Measurements from ENCODE around the gene NR2F6. TPM values are rescaled to one million over a fixed set of nuclear protein-coding genes. Genes with fewer than 3 reads are reported as not detected.

Gene NR2F6
- total RNA-seq, 1 donor from 2014 or later, result 70.9 TPM

GRCh38 chr19:17202249-17202648 lies 43.5 kb downstream of the NR2F6 start:
- Mint-ChIP-seq H3K9me3 (no peaks in the 10 kb centered on the region), H3K4me1 (ENCODE audit: unreplicated experiment) (no peaks in the 10 kb centered on the region), H3K36me3 (peaks cover 23% of the 10 kb centered on the region), H3K4me3 (no peak overlapping the region), H3K27me3 (no peaks in the 10 kb centered on the region), H3K27ac (no peak overlapping the region)
- no peak for TF ChIP-seq CTCF (conservative IDR thresholded peaks at IDR 0.05)
- DNase-seq (ENCODE audit: extremely low spot score, unreplicated experiment), result no peak

- Mint-ChIP-seq H3K27ac (no peak overlapping the region), H3K4me3 (no peak overlapping the region), H3K27me3 (no peaks in the 10 kb centered on the region), H3K4me1 (ENCODE audit: unreplicated experiment) (no peaks in the 10 kb centered on the region), H3K9me3 (no peaks in the 10 kb centered on the region), H3K36me3 (peaks cover 28% of the 10 kb centered on the region)
- TF ChIP-seq CTCF (conservative IDR thresholded peaks at IDR 0.05), result no peak
- DNase-seq (ENCODE audit: extremely low spot score, unreplicated experiment), result no peak
Measured at GRCh38 chr19:17200408-17201079, 45.2 kb downstream of the NR2F6 start.

- no peaks in the 10 kb centered on the region for H3K9me3 Mint-ChIP-seq
- H3K4me3 Mint-ChIP-seq, result no peak overlapping the region
- H3K36me3 Mint-ChIP-seq, result peaks cover 25% of the 10 kb centered on the region
- H3K27ac Mint-ChIP-seq, result no peak overlapping the region
- no peak for TF ChIP-seq CTCF (conservative IDR thresholded peaks at IDR 0.05)
- no peak for DNase-seq (ENCODE audit: extremely low spot score, unreplicated experiment)
- H3K4me1 Mint-ChIP-seq (ENCODE audit: unreplicated experiment), result no peaks in the 10 kb centered on the region
- H3K27me3 Mint-ChIP-seq, result no peaks in the 10 kb centered on the region
Measured at GRCh38 chr19:17197666-17198065, 48.1 kb downstream of the NR2F6 start.

- Mint-ChIP-seq H3K27me3 (no peaks in the 10 kb centered on the region), H3K4me1 (ENCODE audit: unreplicated experiment) (no peaks in the 10 kb centered on the region), H3K9me3 (no peaks in the 10 kb centered on the region), H3K4me3 (no peak overlapping the region), H3K36me3 (peaks cover 16% of the 10 kb centered on the region), H3K27ac (no peak overlapping the region)
- no peak for TF ChIP-seq CTCF (conservative IDR thresholded peaks at IDR 0.05)
- no peak for DNase-seq (ENCODE audit: extremely low spot score, unreplicated experiment)
Measured at GRCh38 chr19:17196610-17197009, 49.1 kb downstream of the NR2F6 start.

- H3K4me3 Mint-ChIP-seq, result no peak overlapping the region
- DNase-seq (ENCODE audit: extremely low spot score, unreplicated experiment), result no peak
- H3K4me1 Mint-ChIP-seq (ENCODE audit: unreplicated experiment), result no peaks in the 10 kb centered on the region
- peaks cover 21% of the 10 kb centered on the region for H3K36me3 Mint-ChIP-seq
- no peak for TF ChIP-seq CTCF (conservative IDR thresholded peaks at IDR 0.05)
- H3K27me3 Mint-ChIP-seq, result no peaks in the 10 kb centered on the region
- no peak overlapping the region for H3K27ac Mint-ChIP-seq
- no peaks in the 10 kb centered on the region for H3K9me3 Mint-ChIP-seq
Measured at GRCh38 chr19:17195106-17195505, 50.6 kb downstream of the NR2F6 start.
